ENCODE data around the gene ACSS2.

ACSS2 gene

DNA sequence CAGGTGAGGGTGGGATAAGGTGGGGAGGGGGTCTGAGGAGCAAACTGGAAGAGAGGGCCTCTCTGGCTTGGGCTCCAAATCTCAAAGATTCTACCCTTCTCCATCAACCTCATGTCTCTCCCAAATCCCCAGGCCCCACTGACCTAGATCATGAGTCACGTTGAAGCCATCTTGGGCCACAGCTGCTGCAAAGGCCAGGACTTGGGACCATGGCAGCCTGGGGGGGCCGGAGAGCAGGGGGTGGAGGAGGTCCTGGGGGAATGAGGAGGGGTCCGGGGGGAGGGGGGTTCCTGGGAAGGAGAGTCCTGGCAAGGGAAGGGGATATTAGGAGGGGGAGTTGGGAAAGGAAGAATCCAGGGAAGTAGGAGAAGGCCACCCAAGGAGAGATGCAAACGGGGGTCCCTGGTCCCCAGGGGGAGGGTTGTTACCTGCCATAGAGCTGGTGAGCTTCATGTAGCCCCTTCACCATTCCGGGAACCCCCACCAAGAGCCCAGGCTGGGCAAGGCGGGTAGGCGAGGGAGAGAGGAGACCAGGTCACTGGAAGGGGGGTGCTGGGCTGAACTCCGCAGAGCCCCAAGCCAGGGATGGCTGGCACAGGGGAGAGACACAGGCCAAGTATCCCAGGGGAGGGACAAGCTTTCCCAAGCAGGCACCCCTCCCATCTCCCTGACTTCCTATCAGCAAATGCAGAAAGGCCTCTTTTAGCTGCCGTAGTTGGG, 16.4 kb upstream of the ACSS2 start:
- no peaks in the 10 kb centered on the region for H3K9me3 ChIP-seq
- no peaks in the 10 kb centered on the region for H3K27me3 ChIP-seq
- intact Hi-C loops (cut with DNase I; ENCODE audit: low total_unique reads), result no loop called here
- no peak overlapping the region for H3K27ac ChIP-seq
- no peak for DNase-seq
- no peaks in the 10 kb centered on the region for H3K4me1 ChIP-seq
- H3K36me3 ChIP-seq, result peaks cover 12 to 77% (median 39%) of the 10 kb centered on the region in 3 donors
- TF ChIP-seq, protein P1, sequence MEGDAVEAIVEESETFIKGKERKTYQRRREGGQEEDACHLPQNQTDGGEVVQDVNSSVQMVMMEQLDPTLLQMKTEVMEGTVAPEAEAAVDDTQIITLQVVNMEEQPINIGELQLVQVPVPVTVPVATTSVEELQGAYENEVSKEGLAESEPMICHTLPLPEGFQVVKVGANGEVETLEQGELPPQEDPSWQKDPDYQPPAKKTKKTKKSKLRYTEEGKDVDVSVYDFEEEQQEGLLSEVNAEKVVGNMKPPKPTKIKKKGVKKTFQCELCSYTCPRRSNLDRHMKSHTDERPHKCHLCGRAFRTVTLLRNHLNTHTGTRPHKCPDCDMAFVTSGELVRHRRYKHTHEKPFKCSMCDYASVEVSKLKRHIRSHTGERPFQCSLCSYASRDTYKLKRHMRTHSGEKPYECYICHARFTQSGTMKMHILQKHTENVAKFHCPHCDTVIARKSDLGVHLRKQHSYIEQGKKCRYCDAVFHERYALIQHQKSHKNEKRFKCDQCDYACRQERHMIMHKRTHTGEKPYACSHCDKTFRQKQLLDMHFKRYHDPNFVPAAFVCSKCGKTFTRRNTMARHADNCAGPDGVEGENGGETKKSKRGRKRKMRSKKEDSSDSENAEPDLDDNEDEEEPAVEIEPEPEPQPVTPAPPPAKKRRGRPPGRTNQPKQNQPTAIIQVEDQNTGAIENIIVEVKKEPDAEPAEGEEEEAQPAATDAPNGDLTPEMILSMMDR (IDR thresholded peaks at IDR 0.05), result no peak
- no peak overlapping the region for H3K4me3 ChIP-seq

DNA sequence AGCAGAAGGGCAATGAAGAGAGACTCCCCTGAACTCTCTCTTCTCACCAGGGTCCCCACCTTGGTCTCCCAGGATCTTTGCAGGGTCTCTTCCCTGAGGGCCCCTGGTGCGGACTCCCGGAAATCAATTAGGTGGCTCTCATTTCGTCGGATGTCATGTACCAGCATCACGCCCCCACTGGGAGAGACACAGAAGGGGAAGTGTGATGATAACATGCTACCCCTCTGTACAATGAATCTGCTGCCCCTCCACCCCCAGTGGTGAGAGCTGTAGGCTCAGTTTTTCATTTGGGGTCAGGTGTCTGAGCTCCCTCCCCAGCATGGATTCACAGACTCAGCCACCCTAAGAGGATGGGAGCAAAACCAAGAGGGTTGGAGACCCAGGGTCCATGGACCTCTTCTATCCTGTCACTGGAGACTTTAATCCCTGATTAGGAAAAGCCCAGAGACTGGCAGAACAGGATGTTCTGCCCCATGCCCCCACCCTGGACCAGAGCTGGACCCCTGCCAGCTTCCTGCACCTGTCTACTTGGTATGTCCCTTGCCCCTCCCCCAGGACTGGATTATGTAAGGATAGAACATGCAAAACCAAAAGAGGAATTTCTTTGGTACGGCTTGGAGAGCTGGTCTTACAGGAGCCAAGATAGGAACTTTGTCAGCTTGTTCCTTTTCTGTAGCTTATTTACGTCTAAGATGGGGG, 14.9 kb upstream of the ACSS2 start:
- no peaks in the 10 kb centered on the region for H3K4me1 ChIP-seq
- H3K36me3 ChIP-seq, result peaks cover 6 to 62% (median 32%) of the 10 kb centered on the region in 3 donors
- no peak overlapping the region for H3K4me3 ChIP-seq
- no peaks in the 10 kb centered on the region for H3K9me3 ChIP-seq
- H3K27me3 ChIP-seq, result no peaks in the 10 kb centered on the region
- H3K27ac ChIP-seq, result no peak overlapping the region
- DNase-seq, result no peak
- intact Hi-C loops (cut with DNase I; ENCODE audit: low total_unique reads), result no loop called here
- TF ChIP-seq, protein P1 (IDR thresholded peaks at IDR 0.05), result no peak

DNA sequence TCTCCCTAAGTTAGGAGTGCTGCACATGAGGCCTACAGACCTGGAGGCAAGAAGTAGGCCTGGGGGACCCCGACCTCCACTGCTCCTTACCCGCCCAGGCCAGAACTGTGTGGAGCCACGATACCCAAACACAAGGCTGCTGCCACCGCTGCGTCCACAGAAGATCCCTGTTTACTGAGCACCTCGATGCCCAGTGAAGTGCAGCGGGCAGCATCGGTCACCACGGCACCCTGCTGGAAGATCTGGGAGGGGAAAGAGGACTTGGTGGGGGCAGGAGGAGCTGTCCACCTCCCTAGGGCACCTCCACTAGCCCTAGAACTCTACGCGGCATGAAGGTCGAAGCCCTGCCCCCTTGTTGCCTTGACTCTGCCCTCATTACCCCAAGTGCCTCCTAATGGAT, 13.7 kb upstream of the ACSS2 start:
- Histone ChIP-seq H3K9me3 (no peaks in the 10 kb centered on the region), H3K4me1 (no peaks in the 10 kb centered on the region), H3K27me3 (no peaks in the 10 kb centered on the region), H3K4me3 (no peak overlapping the region), H3K36me3 (peaks cover 0 to 55% (median 29%) of the 10 kb centered on the region in 3 donors), H3K27ac (no peak overlapping the region)
- intact Hi-C loops (cut with DNase I; ENCODE audit: low total_unique reads), result no loop called here
- TF ChIP-seq, protein P1 (IDR thresholded peaks at IDR 0.05), result no peak
- no peak for DNase-seq

DNA sequence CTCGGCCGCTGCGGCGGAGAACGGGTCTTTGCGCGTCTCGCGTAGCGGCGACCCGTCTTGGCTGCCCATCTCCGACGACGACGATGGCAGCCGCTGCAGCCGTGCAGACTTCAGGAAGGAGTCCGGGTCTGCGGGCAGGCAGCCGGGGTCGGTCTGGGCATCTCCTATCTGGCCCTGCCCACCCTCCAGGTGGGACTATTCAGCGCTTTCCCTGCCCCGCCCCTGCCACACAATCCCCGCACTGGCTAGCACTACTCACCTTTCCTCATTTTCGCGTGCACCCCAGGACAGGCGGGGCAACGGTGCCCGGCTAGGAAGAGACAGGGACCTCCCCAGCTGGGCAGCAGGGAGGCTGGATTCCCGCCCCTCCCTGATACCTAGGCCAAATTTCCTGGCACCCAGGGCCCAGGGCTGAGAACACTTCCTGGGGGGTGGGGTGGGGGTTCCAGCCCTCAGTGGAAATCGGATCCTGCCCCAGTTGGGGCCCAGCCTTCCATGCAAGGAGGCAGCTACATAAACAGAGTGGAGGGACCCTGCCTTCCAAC, 12.9 kb upstream of the ACSS2 start:
- Histone ChIP-seq H3K4me1 (no peaks in the 10 kb centered on the region), H3K9me3 (no peaks in the 10 kb centered on the region), H3K36me3 (peaks cover 0 to 51% (median 24%) of the 10 kb centered on the region in 3 donors), H3K27ac (no peak overlapping the region), H3K27me3 (no peaks in the 10 kb centered on the region), H3K4me3 (no peak overlapping the region)
- TF ChIP-seq, protein P1 (IDR thresholded peaks at IDR 0.05), result no peak
- DNase-seq, result no peak
- intact Hi-C loops (cut with DNase I; ENCODE audit: low total_unique reads), result no loop called here

DNA sequence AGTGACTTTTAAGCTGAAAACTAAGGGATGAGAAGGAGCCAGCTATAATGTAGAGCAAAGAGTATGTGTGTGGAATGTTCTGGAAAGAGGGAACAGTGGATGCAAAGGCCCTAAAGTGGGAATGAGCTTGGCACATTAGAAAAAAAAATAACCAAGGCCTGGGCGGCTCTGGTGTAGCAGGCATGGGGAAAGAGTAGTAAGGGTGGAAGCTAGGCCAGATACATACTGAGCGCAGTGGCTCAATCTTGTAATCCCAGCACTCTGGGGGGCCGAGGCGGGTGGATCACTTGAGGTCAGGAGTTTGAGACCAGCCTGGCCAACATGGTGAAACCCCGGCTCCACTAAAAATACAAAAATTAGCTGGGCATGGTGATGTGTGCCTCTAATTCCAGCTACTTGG, 12.2 kb upstream of the ACSS2 start:
- peaks cover 0 to 45% (median 17%) of the 10 kb centered on the region in 3 donors for H3K36me3 ChIP-seq
- no peak overlapping the region for H3K4me3 ChIP-seq
- TF ChIP-seq, protein P1 (IDR thresholded peaks at IDR 0.05), result no peak
- DNase-seq, result no peak
- H3K4me1 ChIP-seq, result no peaks in the 10 kb centered on the region
- H3K27ac ChIP-seq, result no peak overlapping the region
- intact Hi-C loops (cut with DNase I; ENCODE audit: low total_unique reads), result no loop called here
- H3K27me3 ChIP-seq, result no peaks in the 10 kb centered on the region
- no peaks in the 10 kb centered on the region for H3K9me3 ChIP-seq

Measured in tibial artery (tissue), 4 donors.